ENCODE data around the gene ARHGEF40.

ARHGEF40 gene

GRCh38 chr14:21059842-21060613 lies 10.1 kb upstream of the ARHGEF40 start:
- DNase-seq (ENCODE audit: low spot score) = no peak

- no peak for DNase-seq (ENCODE audit: low spot score)
Measured at GRCh38 chr14:21060614-21061346, 9.3 kb upstream of the ARHGEF40 start.

DNA sequence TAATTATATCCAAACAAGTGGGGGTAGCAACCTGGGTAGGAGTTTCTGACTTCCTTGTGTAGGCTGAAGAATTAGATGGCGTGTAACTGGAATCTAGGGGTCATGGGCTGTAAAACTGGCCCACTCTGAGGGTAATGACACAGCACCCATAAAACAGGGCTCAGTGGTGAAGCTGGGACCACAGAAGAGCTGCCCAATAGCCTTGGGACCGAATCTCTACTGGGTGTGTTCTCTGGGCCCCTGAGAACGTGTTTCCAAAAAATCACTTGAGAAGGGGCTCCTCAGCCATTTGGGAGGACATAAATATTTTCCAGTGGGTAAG lies 8.8 kb upstream of the ARHGEF40 start:
- DNase-seq (ENCODE audit: low spot score) = no peak

- DNase-seq (ENCODE audit: low spot score) = peak; percentile 41
Measured at GRCh38 chr14:21063479-21063878, 6.6 kb upstream of the ARHGEF40 start.

DNA sequence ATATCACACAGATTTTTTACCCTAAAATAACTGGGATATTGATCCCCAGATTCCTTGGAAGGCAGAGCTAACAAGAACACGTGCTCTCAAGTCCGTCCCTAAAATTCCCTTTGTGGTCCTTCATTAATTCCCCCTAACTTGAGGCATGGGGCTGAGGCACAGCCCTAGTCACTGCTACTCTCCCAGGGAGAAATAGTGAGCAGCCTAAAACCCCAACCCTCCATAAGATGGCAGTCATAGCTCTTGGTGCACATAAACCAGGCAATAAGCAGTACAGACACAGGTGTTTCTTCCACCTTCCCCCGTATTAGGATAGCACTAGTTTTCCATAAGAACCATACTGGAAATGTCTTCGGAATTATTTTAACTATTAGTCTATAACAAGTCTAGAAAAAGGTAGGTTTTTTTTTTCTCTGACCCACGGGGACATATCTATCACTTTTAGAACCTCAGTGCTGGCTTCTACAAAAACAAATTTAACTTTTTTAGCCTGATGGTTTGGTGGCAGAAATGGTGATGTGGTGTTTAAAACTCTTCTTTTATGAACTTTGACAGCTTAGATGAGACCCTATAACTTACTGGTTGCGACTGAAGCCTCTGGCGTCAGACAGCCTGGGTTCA lies 3.1 kb upstream of the ARHGEF40 start:
- DNase-seq (ENCODE audit: low spot score) = peak; percentile 40

DNA sequence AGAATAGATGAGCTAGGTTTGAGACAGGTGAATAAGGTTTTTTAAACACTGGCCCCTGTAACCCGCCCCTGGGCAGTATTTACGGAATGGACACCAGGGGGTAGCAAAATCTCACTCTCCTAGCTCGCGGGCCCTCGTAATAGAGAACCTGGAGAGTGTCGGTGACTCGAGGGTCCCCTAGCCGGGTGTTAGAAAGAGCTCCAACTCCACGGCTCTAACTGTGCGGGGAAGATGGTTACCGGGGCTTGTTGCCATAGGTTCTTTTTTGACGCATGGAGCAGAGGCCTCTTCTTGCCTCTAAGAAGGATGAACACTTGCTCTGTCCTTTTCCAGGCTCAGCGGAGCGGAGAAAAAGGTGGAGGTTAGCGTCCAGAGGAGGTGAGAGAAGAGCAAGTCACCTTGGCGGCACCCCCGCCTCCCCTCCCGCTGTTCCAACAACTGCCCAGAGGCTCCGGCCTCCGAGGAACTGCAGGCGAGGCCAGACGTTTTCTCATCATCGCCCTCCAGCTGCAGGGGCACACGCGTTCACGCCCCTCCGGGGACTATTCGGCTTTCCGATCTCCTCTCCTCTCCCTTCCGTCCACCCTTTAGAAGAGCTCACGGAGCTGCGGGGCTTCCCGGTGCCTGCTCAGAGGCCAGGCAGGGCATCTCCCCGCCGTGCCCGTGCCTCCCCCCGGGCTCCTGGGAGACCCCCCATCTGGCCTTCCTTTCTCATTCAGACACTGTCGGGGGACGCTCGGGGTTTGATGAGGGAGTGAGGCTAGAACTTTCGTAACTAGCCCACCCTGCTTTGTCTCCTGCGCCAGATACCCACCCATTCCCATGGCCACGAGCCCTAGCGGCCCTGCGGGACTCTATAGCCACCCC lies 1.4 kb upstream of the ARHGEF40 start:
- DNase-seq (ENCODE audit: low spot score) = peak; percentile 49

DNA sequence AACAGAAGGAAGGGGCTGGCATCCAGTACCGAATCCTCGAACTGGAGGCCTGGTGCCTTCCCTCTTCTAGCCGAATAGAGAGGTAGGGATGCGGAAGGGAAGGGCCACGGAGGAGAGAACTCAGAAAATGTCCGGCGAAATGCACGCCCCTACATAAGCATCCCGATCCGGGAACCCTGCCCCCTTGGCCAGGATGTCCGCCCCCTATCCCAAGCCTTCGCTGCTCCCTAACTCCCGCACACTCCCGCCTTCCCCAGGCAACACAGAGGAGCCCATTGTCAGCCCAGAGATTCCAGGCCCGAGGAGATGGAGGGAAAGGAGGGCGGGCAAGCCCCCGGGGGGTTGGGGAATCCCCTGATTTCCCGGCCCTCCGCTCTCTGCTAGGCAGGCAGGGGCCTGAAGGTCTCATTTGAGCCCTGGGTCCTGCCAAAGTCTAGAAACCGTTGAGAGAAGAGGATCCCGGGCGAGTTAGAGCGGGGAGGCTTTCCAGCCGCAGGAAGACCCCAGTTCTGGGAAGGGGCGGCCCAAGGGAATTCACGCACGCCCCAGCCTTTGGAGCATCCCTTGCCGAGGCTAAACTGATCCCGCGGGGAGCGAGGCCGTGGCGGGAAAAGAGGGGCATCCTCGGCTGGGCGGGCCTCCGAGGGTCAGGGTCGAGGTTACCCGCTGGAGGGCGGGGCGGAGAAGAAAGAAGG lies 569 bp upstream of the ARHGEF40 start:
- peak; percentile 67 for DNase-seq (ENCODE audit: low spot score)

DNA sequence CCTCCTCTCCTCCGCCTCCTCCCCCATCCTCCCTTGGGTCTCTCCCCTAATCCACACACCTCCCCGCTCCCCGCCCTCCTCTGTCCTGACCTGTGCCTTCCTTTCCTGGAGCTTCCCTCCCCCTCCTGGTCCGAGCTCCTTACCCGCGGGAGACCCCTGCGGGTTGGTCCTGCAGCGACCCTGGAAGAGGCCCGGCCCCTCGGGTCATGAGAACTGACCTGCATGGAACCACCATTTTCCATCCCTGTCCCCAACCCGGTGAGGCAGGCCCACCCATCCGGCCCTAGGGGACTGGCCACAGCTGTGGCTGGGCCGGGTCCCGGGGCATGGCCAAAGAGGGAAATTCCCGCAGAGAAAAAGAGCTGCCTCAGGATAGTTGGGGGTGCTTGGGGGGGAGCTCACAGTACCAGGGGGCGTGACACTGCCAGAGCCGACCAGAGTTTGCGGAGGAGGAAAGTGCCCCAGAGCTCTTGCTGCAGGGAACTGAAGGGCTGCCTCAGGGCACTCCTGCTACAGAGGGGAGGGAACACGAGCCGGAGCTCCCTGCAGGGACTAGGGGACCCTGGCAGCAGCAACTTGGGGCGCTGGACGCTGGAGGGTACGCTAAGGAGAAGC lies 613 bp downstream of the ARHGEF40 start:
- peak; percentile 72 for DNase-seq (ENCODE audit: low spot score)

- peak; percentile 90 for DNase-seq (ENCODE audit: low spot score)
Measured at GRCh38 chr14:21071225-21072030, 1.3 kb downstream of the ARHGEF40 start.

DNA sequence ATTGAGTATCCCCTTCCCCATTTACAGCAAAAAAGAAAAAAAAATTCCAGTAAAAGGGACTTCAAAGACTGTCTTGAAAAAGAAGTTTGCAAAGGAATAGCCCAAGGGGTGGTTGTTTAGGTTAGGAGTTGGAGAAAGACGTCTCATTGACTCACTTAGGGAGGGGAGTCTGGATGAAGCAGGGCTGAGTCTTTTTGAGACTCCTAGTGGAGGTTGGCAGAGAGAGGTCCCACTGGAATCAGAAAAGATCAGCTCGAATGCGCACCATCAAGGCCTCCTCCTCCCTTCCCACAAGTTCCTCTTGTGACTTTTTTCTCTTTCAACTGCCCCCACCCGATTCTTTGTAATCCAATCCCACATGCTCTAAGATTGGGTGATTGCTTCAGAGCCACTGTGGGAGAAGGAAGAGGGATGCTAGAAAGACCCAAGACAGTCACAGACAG lies 1.9 kb downstream of the ARHGEF40 start:
- DNase-seq (ENCODE audit: low spot score) = no peak

- no peak for DNase-seq (ENCODE audit: low spot score)
Measured at GRCh38 chr14:21072781-21073339, 2.8 kb downstream of the ARHGEF40 start.

DNA sequence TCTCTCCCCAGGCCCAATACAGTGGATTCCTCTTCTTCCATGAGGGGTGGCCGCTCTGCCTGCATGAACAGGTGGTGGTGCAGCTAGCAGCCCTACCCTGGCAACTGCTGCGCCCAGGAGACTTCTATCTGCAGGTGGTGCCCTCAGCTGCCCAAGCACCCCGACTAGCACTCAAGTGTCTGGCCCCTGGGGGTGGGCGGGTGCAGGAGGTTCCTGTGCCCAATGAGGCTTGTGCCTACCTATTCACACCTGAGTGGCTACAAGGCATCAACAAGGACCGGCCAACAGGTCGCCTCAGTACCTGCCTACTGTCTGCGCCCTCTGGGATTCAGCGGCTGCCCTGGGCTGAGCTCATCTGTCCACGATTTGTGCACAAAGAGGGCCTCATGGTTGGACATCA lies 3.8 kb downstream of the ARHGEF40 start:
- DNase-seq (ENCODE audit: low spot score) = no peak

- DNase-seq (ENCODE audit: low spot score) = no peak
Measured at GRCh38 chr14:21074398-21075272, 4.5 kb downstream of the ARHGEF40 start.

DNA sequence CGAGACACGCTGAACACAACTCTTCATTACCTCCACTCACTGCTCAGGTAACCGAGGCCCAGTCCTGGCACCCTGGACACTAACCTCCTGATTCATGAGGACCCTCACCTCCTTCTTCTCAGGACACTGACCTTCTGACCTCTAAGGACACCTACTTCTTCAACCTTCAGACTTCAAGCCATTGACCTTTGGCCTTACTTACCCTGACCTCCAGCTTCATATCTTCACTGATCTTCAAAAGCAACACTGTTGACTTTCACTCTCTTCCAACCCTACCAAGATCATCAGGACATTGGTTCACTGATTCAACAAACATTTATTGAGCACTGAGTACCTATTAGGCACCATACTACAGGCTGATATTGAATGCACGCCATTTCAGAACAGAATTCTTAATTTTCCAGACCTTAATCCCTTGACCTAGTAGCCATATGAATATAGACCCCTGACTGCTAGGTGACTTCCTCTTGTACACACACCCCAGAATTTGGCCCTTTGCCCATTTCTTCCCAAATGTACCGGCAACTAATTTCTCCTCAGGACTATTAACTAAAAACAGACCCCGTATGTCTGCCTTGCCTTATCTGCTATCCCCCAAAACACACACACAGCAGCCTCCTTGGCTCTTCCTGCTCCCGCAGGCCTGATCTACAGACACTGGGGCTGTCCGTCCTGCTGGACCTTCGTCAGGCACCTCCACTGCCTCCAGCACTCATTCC lies 5.8 kb downstream of the ARHGEF40 start:
- no peak for DNase-seq (ENCODE audit: low spot score)

- no peak for DNase-seq (ENCODE audit: low spot score)
Measured at GRCh38 chr14:21077672-21078071, 7.6 kb downstream of the ARHGEF40 start.

DNA sequence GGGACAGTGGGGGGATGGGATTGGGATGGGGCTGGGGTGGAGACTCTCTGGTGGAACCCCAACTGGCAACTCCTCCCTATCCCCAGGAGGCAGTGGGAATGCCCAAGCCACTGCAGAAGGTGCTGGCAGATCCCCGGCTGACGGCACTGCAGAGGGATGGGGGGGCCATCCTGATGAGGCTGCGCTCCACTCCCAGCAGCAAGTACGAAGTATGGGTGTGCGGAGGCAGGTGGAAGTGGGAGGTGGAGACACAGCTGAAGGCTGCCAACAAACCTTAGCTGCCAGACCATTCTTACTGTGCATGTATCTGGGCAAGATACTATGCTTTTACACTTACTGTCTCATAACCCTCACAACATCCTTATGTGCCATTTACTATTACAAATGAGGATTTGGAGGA lies 8.2 kb downstream of the ARHGEF40 start:
- DNase-seq (ENCODE audit: low spot score) = no peak

DNA sequence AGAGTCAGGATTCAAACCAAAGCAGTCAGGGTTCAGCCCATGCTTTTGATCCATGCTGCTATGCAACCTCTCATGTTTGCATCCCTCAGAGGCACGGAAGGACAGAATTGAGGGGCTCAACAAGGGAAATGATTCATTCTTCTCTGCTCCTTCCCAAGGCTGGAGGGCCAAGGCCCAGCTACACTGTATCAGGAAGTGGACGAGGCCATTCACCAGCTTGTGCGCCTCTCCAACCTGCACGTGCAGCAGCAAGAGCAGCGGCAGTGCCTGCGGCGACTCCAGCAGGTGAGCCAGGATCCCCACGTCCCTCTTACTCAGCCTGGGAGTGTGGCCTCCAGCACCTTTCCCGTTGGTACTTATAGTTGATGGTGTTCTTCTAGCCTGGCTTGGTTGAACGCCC lies 8.6 kb downstream of the ARHGEF40 start:
- no peak for DNase-seq (ENCODE audit: low spot score)

DNA sequence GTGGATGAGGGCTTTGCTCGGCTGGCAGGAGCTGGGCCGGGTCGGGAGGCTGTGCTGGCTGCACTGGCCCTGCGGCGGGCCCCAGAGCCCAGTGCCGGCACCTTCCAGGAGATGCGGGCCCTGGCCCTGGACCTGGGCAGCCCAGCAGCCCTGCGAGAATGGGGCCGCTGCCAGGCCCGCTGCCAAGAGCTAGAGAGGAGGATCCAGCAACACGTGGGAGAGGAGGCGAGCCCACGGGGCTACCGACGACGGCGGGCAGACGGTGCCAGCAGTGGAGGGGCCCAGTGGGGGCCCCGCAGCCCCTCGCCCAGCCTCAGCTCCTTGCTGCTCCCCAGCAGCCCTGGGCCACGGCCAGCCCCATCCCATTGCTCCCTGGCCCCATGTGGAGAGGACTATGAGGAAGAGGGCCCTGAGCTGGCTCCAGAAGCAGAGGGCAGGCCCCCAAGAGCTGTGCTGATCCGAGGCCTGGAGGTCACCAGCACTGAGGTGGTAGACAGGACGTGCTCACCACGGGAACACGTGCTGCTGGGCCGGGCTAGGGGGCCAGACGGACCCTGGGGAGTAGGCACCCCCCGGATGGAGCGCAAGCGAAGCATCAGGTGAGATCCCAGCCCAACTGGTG lies 11.5 kb downstream of the ARHGEF40 start:
- DNase-seq (ENCODE audit: low spot score) = no peak
